ENCODE data around the gene TIAM2.
"Not testable (repeated sequence)": the region's sequence is repeated elsewhere in the genome, so short reads cannot be mapped to it uniquely, and the experiment has no call there.

Gene TIAM2

DNA sequence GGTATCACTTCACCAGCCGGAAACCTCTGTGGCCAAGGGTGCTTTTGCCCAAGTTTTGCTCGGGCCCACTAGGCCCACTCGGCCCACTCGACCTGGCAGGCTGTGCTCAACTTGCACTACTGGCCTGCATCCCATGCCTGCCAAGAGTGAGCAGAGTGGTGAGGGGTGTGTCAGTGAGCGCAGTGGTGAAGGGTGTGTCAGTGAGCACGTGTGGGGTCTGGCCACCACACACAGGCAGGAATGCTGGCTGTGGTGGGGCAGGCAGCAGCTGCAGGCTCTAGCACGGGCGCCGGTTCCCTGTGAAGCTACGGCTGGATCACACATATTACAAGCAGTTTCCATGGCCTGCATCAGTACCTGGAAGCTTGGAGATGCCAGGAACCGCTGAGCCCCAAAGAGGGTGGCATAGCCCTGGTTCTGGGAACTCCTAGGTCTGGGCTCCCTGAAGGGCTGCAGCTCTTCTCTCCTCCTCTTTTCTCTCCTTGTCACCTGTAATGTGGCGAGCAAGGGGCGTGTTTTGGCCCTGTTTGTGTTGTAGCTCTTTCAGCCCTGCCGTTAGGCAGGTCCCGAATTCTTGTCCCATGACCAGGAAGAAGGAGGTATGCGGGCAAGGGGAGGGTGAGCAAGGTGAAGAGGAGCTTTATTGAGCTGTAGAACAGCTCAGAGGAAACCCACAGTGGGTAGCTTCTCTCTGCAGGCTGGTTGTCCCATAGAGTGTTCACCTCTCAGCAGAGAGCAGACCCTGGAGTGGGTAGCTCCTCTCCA lies 217.7 kb downstream of the TIAM2 start:
- DNase-seq, result no peak

DNA sequence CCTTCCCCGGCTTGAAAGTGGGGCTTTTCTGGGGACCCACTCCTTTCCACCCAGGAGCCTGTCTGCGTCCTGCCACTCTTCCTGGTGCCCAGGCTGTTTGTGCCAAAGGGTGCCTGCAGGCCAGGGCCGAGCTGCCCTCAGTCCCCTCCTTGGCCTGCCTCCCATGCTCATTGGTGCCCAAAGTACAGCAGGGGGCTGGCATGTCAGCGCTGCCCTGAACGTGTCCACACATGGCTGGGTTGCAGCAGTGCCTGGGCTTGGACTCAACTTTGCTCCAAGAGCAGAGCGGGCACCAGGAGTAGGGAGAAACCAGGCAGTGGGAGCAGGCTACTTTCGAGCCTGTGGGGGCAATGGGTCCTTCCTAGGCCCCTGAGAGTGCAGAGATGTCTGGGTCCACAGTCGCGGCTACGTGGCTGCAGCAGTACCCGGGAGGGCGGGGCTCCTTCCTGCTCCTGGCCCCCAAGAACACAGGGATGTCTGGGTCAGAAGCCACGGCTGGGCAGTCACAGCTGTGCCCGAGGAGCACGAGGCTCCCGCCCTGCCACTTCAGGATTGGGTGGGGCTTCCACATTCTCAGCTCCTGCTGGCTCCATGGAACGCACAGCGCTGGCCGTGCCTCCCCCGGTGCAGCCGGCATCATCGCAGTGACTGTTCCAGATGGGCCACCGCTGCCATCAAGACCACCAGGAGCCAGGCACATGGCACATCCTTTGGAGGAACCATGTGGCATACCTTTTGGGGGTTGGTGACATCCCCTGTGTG lies 218.7 kb downstream of the TIAM2 start:
- DNase-seq, result no peak

- no peak for DNase-seq
Measured at GRCh38 chr6:155215906-155216305, 220.8 kb downstream of the TIAM2 start.

- no peak for DNase-seq
Measured at GRCh38 chr6:155216312-155217046, 221.4 kb downstream of the TIAM2 start.

DNA sequence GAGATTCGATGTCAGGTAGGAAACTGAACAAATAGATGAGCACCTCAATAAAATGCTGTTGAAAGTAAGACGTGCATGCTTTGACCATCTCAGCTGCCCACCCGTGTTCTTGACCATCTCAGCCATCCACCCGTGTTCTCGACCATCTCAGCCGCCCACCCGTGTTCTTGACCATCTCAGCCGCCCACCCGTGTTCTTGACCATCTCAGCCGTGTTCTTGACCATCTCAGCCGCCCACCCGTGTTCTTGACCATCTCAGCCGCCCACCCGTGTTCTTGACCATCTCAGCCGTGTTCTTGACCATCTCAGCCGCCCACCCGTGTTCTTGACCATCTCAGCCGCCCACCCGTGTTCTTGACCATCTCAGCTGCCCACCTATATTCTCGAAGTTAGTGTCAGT lies 223.6 kb downstream of the TIAM2 start:
- not testable (repeated sequence) for DNase-seq

GRCh38 chr6:155219299-155219698 lies 224.2 kb downstream of the TIAM2 start:
- no peak for DNase-seq

DNA sequence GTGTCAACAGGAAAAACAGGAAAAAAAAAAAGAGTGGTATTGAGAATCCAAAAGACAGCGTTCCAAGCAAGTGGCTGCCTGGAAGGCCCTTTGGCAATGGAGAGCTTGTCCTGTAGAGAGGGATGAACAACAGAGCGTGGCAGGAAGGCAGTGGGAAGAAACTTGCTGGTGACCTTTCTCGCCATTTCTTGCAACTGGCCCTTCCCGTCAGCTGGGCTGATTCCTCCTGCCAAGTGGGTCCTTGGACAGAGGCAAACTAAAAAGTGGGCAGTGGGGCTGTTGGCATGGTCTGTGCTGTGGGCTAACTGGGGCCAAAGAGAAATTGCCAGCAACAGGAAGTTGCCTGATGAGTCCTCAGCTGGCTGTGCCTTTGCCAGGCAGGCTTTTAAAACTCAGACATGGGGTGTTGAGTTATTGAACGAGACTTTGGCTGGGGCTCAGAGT lies 224.8 kb downstream of the TIAM2 start:
- DNase-seq, result no peak

GRCh38 chr6:155221086-155221485 lies 226.0 kb downstream of the TIAM2 start:
- DNase-seq, result no peak

GRCh38 chr6:155222506-155222905 lies 227.4 kb downstream of the TIAM2 start:
- no peak for DNase-seq

GRCh38 chr6:155223646-155224451 lies 228.7 kb downstream of the TIAM2 start:
- peak; percentile 12 for DNase-seq

GRCh38 chr6:155224618-155225017 lies 229.5 kb downstream of the TIAM2 start:
- DNase-seq, result no peak

- DNase-seq, result no peak
Measured at GRCh38 chr6:155227046-155227445, 231.9 kb downstream of the TIAM2 start.

DNA sequence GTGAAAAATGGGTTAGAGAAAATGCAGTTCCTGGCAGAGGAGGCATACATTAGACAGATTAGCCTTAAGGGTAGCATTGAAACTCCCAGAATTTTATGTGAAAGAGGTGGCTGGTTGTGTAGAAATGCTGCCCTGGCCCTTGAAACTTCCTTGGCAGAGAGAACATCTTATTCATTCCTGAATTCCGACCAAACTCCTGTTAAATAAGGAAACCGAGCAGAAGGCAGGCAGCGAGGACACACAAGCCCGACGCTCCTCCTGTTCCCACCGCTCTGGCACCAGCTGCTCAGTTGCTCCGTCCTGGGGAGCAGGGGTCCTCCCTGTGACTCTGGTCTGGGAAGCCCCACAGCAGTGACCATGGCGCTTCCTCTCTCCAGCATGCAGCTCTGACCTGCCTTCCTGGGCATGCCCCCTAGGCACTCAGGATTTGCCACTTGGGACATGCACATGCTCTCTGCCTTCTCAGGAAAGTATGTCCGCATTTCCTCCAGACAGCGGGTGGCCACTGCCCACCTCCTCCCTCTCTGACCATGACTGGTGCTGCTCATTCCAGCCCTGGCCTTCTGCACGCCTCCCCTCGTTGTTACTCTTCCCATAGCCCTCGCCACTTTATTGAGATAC lies 233.5 kb downstream of the TIAM2 start:
- no peak for DNase-seq

DNA sequence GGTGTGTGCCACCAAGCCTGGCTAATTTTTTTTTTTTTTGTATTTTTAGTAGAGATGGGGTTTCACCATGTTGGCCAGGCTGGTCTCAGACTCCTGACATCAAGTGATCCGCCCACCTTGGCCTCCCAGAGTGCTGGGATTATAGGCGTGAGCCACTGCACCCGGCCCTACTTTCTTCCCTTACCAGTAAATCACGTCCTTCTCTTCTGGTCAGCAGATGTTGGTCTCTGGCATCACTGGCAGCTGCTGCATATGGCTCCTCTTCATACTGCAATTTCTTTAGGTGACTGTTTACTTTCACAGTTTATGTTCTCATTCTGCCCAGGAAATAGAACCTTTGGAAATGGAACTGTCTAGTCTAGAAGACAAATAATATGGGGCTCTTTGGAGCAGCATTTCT lies 235.9 kb downstream of the TIAM2 start:
- not testable (repeated sequence) for DNase-seq

DNA sequence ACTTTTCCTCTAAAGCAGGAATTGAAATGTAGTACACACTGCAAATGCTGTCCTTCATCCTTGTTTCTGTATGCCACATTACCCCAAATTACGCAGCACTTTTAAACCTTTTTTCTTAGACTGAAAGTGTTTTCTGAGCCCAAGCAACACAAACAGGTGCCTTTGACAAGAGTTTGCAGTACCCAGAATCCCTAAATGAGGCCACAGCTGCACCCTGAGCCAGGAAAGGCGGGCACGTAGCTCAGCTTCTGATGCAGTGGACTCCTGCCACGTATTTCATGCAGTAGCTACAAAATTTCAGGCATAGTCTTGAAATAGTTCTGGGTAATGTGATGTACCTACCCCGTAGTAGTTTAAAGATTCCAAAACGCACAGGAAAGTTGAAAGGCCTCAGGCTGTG lies 237.7 kb downstream of the TIAM2 start:
- DNase-seq, result no peak

- DNase-seq, result no peak
Measured at GRCh38 chr6:155234167-155234566, 239.1 kb downstream of the TIAM2 start.

DNA sequence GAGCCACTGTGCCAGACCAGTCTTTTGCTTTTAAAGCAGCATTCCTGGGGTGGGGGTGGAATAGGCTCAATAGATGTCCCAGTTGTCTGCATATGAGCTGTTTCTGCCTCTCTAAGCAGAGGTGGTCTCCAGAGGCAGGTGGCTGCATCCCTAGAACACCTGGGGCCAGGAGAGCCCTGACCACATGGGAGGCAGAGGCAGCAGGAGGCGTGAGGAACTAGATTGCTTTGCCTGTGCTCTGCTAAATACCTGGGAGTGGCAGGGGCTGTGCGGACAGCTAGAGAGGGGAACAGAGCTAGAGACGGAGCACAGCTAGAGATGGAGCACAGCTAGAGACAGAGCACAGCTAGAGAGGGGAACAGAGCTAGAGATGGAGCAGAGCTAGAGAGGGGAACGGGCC lies 239.6 kb downstream of the TIAM2 start:
- DNase-seq, result no peak

DNA sequence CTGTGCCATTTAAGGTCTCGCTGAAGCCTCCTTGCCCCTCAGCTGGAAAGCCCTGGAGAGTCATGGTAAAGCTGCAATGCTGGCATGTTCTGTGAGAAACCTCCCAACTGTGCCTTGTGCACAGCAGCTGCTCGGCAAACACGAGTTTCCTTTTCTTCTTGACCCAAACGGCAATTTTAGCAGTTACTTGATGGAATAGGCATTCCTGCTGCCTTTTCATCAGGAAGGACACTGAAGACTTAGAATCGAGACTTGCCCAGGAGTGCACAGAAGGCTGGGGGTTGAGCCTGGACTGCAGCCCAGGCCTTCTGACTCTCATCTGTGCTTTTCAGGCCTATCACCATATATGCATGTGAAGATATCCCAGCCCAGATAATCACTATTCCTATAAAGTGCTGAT lies 240.0 kb downstream of the TIAM2 start:
- no peak for DNase-seq

- DNase-seq, result no peak
Measured at GRCh38 chr6:155237613-155238012, 242.5 kb downstream of the TIAM2 start.

- no peak for DNase-seq
Measured at GRCh38 chr6:155240905-155241600, 245.9 kb downstream of the TIAM2 start.

DNA sequence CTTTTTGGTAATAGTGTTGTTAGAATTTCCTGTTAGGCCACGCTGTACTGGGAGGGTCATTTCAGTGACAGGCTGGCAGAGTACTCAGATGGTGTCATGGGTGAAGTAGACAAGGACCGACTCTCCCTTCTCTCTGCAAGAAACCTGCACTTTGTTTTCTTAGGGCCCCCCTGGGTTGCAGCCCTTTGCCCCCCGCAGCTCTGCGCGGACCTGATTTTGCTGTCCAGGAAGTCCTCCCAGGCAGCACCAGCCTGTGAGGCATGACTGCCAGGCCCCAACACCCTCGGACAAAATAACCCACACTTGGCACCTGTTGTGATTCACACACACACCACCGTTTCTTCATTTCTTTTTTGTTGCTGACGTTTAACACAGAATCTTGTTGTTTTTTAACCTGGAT lies 246.9 kb downstream of the TIAM2 start:
- no peak for DNase-seq

DNA sequence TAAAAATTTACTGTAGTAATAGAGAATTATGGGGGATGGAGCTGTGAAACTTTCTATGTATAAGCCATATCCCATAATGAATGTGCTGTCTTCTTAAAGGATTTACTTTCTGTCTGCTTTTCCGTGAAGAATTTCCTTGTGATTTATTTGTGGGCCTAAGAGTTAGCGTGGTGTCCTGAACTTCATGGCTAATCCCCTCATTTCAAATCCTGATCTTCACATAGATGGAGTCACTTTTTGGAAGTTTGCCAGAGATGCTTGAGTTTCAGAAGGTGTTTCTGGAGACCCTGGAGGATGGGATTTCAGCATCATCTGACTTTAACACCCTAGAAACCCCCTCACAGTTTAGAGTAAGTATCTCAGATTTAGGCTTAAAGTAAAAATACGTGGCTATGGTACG lies 249.3 kb downstream of the TIAM2 start:
- no peak for DNase-seq
